Measurements from ENCODE around the gene EPHB1.

EPHB1 gene

DNA sequence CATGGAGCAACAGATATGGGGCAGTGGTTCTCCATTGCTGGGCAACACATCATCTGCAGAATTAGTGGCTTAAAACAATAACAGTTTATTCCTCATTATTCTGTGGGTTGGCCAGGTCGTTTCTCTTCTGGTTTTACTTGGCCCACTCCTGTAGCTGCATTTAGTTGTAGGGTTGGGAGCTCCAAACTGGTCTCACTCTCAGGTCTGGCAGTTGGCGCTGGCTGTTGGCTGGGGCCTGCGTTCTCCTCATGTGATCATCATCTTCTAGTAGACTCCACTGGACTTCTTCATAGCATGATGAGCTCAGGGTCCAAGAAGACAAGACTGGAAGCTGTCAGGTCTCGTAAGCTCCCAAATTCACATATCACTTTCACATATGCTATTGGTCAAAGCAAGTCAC lies 91.9 kb downstream of the EPHB1 start:
- DNase-seq = no peak

DNA sequence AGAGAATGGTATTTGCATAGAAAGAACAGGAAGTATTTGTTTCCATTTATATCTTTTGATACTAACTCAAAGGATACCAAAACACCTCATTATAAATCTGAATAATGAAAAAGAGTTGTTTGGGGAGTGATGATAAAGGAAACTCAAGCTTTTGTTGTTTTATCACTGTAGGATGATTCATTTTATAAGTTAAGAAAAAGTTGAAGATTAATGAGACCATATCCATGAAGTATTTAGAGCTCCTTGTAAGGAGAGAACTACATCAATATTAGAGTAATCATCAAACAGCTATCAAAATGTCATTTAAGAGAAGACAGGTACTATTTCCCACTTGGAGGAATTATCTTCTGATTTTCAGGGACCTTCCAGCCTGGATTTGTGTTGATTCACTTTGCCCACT lies 92.5 kb downstream of the EPHB1 start:
- DNase-seq = no peak

DNA sequence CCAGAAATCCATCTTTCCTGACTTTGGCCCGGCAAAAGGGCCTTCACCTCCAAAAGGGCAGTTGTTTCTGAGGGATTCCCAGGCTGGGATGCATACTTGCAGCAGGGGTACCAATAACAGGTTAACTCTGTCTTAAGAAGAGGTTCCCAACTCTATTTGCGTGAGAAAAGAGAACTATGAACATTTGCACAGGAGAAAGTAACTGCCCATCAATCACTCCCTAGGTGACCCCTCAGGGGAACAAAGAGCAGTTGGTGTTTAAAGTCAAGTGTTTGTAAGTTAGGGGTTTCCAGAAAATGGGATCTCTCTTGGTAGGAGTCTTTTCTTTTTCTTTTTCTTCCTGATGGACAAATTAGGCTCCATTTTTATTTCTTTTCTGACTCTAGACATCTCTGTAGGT lies 97.3 kb downstream of the EPHB1 start:
- no peak for DNase-seq

DNA sequence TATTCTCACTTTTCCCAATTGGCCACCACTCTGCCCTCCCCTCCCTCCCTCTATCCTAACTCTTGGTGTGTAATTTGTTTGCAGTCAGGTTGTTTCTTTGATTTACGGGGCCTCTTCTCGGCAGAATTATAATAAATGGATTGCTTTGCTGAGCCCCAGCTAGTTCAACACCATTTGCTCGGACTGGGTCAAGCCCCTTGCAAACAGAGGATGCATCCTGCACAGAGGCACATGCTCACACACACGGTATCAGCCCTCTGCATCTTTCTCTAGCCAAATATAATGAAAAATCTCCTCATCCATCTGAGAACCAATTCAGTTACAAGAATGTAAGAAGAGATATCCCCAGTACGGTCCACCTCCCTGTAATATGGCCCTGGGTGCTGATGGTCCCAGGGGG lies 97.7 kb downstream of the EPHB1 start:
- no peak for DNase-seq

DNA sequence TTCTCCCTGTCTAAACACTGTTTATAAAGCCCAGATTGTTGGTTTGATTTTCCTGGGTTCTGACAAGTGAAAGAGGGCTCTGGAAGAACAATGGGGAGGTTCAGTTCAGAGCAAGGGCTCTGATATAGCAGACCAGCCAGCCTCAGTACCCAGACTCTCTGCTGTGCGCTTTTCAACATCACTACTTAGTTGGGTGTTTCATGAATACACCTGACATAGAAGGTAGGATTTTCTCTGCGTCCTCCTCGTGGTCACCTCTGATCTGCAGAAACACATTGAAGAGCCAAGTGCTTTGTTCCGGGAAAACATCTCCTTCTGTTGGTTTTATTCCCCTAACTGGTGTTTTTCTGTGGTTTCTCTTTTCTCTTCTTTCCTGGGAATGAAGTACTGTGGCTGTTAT lies 99.5 kb downstream of the EPHB1 start:
- no peak for DNase-seq

DNA sequence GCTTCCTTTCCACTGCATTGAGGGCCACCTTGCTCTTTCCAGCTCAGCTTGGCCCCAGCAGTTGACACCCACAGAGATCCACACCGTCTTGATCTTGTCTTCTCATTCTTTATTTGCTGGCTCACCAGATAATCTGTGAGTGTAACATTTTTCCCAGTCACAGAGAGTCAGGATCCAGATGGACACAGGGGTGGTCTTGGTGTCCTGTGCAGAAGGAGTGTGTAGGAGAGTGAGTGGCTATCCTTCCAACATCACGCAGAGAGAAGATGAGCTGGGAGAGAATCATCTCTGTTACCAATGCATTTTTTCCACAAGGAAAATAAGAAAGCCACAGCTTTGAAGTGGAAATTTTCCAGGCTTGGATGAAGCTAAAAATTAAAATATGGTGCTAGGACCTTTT lies 100.1 kb downstream of the EPHB1 start:
- DNase-seq = no peak

DNA sequence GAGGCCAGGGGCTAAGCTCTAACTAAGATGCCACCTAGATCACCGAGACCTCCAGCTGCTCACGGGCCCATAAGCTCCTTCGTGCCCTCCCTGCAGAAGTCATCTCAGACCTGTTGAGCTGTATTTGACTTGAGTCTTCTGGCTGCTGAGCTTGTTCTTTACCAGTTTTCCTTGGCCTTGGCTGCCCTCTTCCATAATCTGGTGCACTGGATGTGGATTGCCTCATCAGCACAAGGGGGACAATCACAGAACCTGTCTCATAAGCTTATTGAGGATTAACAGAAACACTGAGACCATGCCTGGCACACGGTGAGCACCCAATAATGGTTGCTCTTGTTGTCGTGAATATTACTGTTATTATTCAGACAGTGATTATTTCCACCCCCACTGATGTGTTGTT lies 101.1 kb downstream of the EPHB1 start:
- DNase-seq = no peak

DNA sequence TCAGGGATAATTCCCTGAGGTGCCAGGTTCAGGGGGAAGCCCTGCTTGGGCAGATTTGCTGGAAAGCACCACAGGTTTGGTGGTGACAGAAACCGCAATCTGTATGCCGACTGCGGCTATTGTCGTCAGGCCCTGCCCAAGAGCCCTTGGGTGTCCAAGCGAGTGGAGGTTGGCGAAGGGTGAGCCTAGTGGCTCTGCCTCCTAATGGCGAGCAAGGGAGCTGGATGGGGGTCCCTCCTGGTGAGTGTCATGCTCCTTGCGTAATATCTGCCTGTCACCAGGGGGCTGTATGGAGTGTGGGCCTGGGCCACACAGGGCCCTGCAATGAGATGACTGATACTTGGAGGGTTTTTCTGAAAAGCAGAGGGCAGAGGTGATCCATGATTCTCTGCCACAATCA lies 101.6 kb downstream of the EPHB1 start:
- no peak for DNase-seq

DNA sequence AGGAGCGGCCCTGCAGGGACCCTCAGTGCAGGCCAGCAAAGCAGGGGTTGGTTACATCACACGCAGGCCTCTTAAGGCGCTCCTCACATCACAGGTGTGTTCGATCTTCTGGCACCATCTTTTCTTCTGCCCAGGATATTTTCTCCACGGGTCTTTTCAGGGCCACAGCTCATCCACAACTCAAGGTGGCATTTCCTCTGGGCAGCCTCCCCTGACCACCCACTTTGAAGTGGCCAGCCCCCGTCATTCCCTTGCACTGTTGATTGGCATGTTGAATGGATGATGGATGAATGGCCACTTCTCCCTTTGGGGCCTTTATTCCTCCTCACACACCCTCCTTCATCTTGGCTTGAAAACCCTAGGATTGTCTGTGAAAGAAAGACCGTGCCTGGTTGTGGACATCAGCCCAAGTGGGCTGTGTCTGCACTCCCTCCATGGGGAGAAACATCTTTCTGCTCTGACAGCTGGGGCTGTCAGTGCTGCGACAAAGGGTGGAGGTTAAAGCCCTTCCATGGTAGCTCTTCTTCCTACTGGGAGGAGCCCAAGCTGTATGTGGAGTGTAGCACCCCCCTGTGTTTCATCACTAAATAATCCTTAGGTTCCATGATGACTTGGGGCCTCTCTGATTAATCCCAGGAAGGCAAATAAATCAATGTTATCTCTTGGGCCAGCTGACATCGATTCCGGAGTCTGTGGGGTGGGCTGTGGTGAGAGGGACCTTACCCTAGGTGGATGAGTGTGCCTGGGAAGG lies 102.5 kb downstream of the EPHB1 start:
- no peak for DNase-seq

DNA sequence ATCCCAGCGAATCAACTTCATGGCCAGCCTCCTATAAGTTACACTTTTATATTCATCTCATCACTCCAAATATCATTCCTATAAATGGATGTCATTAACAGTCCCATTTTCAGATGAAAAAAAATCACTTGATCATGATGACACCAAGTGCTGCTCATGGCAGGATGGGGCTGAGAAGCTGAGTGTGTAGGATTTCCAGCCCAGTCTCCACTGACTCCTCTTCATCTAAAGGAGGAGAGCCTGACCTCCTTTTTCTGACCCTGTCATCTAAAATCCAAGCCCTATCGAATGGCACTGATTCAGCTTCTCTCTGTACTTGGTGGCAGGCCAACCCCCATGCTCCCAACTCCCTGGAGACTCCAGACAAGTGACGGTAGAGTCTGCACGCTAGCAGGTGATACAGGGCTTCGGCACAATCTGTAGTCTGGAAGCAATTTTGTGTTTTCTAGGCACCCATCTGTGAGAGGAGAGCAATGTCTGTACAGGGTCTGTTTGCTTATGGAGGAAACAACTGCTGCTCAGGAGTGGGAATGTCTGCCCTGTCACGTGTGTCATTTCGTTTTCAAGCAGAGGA lies 103.2 kb downstream of the EPHB1 start:
- no peak for DNase-seq

DNA sequence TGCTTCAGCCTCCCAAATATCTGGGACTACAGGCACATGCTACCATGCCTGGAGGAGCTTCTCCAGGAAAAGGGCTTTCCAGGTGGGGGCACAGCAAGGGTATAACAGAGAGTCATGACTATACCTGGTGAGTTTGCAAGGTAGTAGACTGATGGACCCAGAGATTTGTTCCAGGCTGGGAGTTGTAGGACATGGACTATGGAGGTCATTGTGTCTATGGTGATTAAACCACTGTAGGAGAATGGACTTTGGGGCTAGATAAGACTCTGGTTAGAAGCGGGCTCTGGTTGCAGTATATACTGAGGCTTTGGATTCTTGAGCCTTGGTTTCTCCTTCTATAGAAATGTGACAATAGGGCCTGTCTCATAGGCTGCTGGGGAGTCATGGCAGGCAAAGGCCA lies 104.7 kb downstream of the EPHB1 start:
- DNase-seq = no peak

DNA sequence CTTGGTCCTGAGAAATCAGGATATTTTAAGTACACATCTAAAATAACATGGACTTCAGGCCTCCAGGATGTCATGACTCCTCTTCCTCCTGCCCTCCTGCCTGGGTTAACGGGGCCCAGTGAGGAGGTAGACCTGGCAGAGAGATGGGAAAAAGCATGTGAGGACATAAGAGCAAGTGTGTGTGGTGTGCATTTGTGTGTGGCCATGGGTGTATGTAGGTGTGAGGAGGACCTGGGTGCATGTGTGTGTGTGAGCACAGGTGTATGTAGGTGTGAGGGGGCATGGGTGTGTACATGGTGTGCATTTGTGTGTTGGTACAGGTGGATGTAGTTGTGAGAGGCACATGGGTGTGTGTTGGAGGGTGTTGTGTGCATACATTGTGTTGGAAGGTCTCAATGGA lies 105.4 kb downstream of the EPHB1 start:
- DNase-seq = no peak

DNA sequence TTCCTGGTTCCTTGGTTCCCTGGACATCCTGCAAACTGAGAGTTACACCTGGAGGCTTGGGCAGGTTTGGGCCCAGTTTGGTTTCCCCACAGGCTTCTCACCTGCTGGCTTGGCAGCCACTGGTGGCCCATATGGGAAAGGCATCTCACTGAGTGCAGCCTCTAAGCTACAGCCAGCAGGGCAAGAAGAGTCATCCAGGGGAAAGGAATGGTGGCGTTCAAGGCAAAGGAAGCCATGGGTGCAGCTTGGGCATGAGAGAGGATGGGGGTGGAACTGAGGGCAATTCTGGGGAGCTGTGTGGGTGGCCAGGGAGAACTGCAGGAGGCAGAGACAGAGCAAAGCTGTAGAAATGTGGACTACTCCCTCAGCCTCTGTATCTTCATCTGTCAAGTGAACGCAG lies 106.4 kb downstream of the EPHB1 start:
- no peak for DNase-seq

DNA sequence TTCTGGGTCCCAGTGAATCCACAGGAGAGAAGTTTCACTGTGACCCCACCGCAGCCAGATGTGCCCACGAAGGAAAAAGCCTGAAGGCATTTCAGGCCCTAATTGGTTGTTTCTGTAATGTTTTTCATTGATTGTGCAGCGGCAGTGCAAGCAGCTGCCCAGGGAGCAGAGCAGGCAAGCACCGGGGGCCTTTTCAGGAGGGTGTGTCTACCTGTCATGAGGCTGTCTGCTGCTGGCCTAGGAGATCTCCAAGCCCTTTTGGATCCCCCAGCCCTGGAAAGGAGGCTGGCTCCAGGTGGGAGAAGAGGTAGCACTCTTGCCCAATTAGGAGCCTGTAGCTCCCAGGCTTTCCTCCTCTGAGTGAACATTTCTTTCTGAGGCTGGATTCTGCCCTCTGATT lies 108.8 kb downstream of the EPHB1 start:
- DNase-seq = no peak

DNA sequence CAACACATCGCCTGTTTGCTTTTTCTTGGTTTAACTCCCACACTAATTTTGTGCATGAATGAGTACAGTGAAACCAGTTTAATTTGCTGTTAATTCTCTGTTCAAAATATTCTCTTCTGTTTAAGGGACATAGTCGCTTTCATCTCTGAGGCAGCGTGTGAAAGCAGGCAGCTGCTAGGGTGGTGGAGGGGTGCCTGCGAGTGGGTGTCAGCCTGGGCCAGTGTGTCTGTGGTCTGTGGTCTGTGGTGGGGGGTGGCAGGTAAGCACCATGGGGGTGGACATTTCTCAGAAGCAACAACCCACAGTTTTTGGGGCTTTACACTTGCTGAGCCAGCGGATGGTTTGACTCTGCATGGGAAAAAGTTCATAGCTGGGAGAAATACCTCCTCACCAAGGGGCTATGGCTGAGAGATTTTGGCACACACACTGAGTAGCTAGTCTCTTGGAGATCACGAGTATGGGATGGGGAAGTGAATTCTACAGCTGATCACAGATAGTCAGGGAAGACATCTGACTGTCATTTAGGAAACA lies 109.2 kb downstream of the EPHB1 start:
- DNase-seq = peak; percentile 17

DNA sequence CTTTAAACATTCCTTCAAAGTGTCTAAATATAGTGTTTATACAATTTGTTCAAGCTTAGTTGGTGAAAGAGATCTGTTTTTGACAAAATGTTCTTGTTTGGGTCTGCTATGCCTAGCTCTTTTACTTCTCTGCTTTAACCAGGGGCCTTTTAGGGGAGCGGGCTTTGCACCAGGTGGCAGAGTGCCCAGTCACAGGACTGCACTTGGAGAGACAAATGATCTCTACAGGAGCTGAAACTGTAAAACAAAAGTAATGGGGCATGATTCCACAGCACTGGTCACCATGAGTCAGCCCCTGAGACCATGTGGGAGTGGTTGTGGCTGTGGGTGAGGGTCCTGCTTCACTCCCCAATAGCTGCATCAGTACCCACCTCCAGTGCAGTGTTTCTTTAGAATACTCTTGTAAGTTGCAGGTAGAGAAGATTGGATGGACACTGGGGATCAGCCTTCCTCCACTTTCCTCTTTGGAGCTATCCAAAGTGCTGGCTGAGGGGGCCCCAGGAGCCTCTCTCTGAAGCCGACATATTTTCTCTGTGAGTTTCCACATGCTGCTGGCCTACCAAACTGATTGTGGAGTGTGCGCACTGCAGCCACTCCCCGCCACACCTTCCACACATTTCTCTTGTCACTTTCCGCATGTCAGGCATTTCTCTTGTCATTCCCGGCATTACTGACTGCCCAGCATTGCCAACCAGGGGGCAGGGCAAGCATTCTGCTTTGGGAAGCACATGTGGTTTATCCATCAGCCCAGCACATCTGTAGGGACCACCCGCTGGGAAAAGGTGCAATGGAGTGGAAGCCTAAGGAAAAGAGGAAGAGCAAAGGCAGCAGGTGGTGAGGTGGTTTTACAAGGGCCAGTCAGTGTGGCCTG lies 110.0 kb downstream of the EPHB1 start:
- no peak for DNase-seq

DNA sequence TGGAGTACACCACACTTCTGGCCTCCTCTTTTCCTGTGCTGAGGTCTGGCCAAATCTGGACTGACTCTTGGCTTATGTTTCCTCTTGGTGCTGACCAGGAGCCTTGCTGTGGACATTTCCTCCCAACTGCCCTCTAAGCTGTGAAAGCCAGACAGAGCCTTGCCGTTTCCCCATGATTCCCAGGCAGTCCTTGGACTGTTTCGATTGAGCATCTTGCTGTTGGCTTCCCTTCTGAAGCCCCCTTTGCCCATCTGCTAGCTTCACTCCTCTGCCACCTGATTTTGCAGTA lies 110.5 kb downstream of the EPHB1 start:
- DNase-seq = no peak

DNA sequence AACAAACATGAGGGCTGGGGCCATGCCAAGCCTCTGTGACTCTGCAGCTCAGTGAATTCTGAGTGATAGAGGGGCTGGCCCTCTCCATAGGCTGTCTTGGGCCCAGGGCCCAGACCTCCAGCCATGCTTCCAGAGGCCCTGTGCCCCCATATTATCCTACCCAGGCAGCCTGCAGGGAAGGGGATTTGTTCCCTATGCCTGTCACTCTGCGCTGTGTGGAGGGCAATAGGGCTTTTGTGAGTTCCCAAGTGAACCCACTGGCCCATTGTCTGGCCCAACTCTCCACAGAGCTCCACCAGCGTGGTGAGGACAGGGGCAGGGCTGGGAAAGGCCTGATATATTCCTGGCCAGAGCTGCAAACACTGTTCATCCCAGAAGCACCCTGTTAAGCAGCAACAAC lies 113.2 kb downstream of the EPHB1 start:
- no peak for DNase-seq

DNA sequence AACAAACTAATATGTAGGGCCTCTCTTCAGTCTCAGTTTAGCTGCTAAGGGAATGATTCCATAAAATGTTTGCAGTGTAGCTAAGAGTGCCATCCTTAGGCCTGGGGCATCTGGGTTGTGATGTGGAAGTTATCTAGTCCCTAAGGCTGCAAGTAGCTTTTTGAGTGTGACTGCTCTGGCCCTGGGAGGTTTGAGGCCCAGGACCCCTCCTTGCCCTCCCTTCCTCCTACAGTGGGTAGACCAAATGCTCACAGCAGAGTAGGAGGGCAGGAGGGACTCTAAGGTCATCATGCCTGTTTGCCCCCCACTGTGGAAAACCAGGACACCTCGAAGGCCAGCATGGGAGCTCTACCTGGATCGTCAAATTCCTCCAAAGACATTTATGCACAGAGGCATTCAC lies 115.0 kb downstream of the EPHB1 start:
- DNase-seq = no peak

DNA sequence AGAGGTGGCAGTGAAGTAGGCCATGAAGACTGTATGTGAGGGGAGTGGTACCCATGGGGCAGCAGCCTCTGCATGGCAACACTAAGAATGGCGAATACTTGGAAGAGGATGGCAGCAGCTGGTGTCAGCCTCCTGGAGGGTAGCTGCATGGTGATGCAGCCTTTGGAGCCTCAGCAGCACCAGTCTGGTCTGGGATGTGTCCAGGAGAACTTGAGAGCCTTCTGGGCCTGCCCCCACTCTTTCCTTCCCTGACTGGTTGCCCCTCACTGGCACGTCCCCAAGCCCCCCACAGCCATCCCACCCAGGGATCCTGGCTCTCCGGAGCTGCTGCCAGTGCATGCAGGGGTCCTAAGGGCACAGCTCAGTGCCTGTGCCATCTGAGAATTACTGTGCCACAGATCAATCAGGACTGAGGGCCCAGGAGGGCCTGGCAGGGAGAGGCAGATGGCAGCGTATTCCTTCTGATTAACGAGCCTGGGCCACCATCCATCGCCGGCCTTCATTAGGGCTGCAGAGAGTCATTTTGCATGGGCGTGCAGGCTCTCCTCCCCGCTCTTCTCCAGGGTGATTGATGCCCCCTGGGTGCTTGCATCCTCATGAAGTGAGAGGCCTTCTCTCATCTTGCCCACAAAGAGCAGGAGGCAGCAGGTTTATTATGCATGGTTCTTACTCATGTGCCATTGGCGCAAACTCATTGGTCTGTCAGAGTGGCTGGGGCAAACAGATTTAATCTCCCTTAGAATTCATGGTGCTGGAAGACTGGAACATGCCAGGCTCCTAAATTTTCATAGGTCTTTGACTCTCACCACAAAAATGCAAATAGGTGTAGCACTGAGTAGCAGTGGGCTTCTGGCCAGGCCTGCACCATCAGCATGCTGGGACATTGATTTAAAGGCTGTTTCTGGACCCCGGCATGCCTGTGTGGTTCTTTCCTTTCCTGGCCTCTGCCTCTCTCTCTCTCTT lies 116.8 kb downstream of the EPHB1 start:
- no peak for DNase-seq

DNA sequence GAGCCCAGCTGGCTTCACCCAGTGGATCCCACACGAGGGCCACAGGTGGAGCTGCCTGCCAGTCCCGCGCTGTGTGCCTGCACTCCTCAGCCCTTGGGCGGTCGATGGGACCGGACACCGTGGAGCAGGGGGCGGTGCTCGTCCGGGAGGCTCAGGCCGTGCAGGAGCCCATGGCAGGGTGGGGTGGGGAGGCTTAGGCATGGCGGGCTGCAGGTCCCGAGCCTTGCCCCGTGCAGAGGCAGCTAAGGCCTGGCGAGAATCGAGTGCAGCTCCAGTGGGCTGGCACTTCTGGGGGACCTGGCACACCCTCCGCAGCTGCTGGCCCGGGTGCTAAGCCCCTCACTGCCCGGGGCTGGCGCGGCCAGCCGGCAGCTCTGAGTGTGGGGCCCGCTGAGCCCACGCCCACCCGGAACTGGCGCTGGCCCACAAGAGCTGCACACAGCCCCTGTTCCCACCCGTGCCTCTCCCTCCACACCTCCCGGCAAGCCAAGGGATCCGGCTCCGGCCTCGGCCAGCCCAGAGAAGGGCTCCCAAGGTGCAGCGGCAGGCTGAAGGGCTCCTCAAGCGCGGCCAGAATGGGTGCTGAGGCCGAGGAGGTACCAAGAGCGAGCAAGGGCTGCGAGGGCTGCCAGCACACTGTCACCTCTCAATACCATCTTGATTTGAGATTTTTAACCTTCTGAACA lies 121.4 kb downstream of the EPHB1 start:
- DNase-seq = no peak

DNA sequence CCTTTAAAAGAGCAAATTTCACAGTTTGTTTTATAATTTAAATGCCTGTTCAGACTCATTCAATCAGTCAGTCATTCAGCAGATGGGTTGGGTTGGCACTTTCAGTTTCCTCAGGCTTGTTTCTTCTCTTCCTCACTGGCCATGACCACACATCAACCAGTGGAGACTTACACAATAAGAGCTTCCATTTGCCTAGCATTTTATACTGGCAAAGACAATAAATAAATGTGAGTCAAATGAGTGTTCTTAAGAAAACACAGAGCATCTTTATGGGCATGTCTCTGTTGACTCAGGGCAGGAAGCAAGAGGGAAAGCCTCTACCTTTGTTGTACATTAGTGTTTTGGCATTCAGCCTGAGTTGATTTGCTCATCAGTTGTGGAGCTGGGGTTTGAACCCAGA lies 122.6 kb downstream of the EPHB1 start:
- no peak for DNase-seq
